ENCODE results near the gene GPR37. TPM values are rescaled to one million over a fixed set of nuclear protein-coding genes. Genes with fewer than 3 reads are reported as not detected.

GPR37 gene
- total RNA-seq, 1 donor from 2014 or later: 4.1 TPM

DNA sequence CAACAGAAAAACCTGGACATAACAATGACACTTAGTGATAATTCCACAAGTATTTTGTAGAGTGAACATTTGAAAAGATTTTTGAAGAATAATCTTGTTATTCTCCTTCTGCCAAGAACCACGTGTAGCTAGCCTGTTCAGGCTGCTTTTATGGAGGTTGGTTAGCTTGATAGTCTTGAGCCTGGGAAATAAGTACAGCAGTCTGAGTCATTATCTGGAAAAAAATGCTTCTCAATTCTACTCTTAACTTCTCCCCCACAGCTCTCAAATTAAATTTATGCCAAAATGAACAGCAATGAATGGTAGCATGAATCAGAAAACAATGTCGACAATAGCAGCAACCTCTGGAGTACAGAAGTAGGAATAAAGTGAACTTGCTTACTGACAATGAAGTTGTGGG lies 63.2 kb downstream of the GPR37 start:
- no peak for DNase-seq (ENCODE audit: low read depth)
- H3K36me3 ChIP-seq (ENCODE audit: control insufficient read depth, insufficient read depth, low read length): no peaks in the 10 kb centered on the region
- TF ChIP-seq, protein P1, sequence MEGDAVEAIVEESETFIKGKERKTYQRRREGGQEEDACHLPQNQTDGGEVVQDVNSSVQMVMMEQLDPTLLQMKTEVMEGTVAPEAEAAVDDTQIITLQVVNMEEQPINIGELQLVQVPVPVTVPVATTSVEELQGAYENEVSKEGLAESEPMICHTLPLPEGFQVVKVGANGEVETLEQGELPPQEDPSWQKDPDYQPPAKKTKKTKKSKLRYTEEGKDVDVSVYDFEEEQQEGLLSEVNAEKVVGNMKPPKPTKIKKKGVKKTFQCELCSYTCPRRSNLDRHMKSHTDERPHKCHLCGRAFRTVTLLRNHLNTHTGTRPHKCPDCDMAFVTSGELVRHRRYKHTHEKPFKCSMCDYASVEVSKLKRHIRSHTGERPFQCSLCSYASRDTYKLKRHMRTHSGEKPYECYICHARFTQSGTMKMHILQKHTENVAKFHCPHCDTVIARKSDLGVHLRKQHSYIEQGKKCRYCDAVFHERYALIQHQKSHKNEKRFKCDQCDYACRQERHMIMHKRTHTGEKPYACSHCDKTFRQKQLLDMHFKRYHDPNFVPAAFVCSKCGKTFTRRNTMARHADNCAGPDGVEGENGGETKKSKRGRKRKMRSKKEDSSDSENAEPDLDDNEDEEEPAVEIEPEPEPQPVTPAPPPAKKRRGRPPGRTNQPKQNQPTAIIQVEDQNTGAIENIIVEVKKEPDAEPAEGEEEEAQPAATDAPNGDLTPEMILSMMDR (IDR thresholded peaks at IDR 0.05; ENCODE audit: insufficient read depth, low read length, poor library complexity, severe bottlenecking): no peak

DNA sequence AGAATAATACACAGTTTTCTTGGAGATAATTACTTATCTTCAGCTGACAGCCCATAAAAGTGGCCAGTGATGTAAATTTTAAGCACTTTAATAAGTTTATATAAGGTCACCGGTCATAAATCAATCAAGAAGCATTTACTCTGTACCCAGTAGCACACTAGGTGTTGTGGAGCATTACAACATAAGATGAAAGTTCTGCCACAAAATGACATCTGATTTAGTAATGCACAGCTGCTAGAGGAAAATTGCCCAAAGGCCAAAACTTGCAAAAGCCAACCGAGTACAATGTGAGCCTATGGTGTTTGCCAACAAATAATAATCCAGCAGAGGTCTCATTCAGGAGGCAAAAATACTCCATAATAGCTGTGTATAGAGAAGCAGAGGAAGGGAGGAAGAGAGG lies 63.6 kb downstream of the GPR37 start:
- no peaks in the 10 kb centered on the region for H3K27me3 ChIP-seq (ENCODE audit: control insufficient read depth, insufficient read depth, low read length)
- H3K36me3 ChIP-seq (ENCODE audit: control insufficient read depth, insufficient read depth, low read length): no peaks in the 10 kb centered on the region
- no peak overlapping the region for H3K4me3 ChIP-seq (ENCODE audit: low read depth, low read length)
- TF ChIP-seq, protein P1 (IDR thresholded peaks at IDR 0.05; ENCODE audit: insufficient read depth, low read length, poor library complexity, severe bottlenecking): no peak
- DNase-seq (ENCODE audit: low read depth): no peak

More for the DNA sequence above, 63.2 kb downstream of the GPR37 start:
- H3K27me3 ChIP-seq (ENCODE audit: control insufficient read depth, insufficient read depth, low read length): no peaks in the 10 kb centered on the region
- no peak overlapping the region for H3K4me3 ChIP-seq (ENCODE audit: low read depth, low read length)

DNA sequence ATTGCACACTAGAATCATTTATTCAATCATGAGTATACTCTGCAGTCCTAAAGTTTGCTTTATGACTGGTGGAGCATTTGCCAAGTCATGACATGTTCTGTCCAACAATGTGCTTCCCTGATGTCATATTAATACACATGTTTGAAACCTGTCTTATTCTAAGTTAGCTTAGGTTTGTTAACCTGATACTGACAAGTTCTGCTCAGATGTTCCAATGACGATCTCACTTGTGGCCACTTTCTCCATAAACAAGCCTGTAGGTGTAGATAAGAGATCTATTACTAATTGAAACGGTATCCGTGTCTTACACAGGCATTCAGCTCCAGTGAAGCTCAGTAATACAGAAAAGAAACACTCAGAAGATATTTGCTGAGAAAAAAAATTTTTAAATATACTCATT lies 64.9 kb downstream of the GPR37 start:
- no peaks in the 10 kb centered on the region for H3K27me3 ChIP-seq (ENCODE audit: control insufficient read depth, insufficient read depth, low read length)
- H3K4me3 ChIP-seq (ENCODE audit: low read depth, low read length): no peak overlapping the region
- no peaks in the 10 kb centered on the region for H3K36me3 ChIP-seq (ENCODE audit: control insufficient read depth, insufficient read depth, low read length)
- TF ChIP-seq, protein P1 (IDR thresholded peaks at IDR 0.05; ENCODE audit: insufficient read depth, low read length, poor library complexity, severe bottlenecking): no peak
- DNase-seq (ENCODE audit: low read depth): peak; percentile 10

DNA sequence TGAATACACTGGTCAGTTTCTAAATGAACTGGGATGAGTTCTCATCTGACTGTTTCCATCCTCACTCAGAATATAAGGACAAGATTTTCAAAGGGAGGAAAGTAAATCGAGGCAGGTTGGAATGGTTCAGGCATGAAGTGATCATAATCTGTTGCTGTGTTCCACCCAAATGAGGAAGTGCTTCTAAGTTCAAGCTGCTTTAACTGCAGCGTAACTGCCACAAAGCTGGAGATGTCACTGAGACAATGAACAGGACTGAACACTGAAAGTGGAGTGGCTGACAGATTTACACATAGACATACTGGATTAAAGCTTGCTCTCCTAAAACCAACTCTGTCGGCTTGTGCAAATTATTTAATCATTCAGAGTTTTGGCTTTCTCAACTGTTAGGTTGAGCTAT lies 66.6 kb downstream of the GPR37 start:
- no peak for DNase-seq (ENCODE audit: low read depth)
- Histone ChIP-seq H3K27me3 (ENCODE audit: control insufficient read depth, insufficient read depth, low read length) (no peaks in the 10 kb centered on the region), H3K4me3 (ENCODE audit: low read depth, low read length) (no peak overlapping the region), H3K36me3 (ENCODE audit: control insufficient read depth, insufficient read depth, low read length) (no peaks in the 10 kb centered on the region)
- TF ChIP-seq, protein P1 (IDR thresholded peaks at IDR 0.05; ENCODE audit: insufficient read depth, low read length, poor library complexity, severe bottlenecking): no peak

DNA sequence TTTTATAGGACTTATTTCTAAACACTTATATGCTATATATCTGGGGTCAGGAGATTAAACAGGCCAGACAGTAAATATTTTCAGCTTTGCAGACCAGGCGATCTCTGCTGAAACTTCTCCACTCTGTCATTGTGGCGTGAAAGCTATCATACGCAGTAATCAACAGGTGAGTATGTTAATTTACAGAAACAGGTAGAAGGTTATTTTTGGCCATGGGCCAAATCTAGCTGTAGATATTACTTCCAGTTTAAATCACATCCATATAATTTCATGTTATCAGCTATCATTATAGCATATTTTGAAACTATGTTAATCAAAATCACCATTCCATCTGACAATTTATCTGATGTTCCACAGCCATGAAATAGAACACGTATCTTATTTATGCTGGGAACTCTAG lies 67.8 kb downstream of the GPR37 start:
- Histone ChIP-seq H3K36me3 (ENCODE audit: control insufficient read depth, insufficient read depth, low read length) (no peaks in the 10 kb centered on the region), H3K4me3 (ENCODE audit: low read depth, low read length) (no peak overlapping the region), H3K27me3 (ENCODE audit: control insufficient read depth, insufficient read depth, low read length) (no peaks in the 10 kb centered on the region)
- DNase-seq (ENCODE audit: low read depth): no peak
- TF ChIP-seq, protein P1 (IDR thresholded peaks at IDR 0.05; ENCODE audit: insufficient read depth, low read length, poor library complexity, severe bottlenecking): no peak

Other genes with a start within 250 kb of the GPR37 start
- gene POT1, start 164.0 kb upstream of the GPR37 start, total RNA-seq: 15.8 and 19.6 TPM in 2 replicates